GM18873 (cell line): ENCODE measurements around the gene TTC19.
A peak's percentile ranks its signal among the peaks of the same experiment; 100 is the strongest.

ENCODE experiments used
- ATAC-seq: cut with Tn5 transposase; IDR thresholded peaks from one replicate; pipeline ENCODE4 v1.9.1; 2021; ENCODE audit warnings: mild to moderate bottlenecking, moderate library complexity, moderate number of reproducible peaks; ENCODE audit not compliant: unreplicated experiment, low FRiP score

Gene TTC19, protein sequence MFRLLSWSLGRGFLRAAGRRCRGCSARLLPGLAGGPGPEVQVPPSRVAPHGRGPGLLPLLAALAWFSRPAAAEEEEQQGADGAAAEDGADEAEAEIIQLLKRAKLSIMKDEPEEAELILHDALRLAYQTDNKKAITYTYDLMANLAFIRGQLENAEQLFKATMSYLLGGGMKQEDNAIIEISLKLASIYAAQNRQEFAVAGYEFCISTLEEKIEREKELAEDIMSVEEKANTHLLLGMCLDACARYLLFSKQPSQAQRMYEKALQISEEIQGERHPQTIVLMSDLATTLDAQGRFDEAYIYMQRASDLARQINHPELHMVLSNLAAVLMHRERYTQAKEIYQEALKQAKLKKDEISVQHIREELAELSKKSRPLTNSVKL

DNA sequence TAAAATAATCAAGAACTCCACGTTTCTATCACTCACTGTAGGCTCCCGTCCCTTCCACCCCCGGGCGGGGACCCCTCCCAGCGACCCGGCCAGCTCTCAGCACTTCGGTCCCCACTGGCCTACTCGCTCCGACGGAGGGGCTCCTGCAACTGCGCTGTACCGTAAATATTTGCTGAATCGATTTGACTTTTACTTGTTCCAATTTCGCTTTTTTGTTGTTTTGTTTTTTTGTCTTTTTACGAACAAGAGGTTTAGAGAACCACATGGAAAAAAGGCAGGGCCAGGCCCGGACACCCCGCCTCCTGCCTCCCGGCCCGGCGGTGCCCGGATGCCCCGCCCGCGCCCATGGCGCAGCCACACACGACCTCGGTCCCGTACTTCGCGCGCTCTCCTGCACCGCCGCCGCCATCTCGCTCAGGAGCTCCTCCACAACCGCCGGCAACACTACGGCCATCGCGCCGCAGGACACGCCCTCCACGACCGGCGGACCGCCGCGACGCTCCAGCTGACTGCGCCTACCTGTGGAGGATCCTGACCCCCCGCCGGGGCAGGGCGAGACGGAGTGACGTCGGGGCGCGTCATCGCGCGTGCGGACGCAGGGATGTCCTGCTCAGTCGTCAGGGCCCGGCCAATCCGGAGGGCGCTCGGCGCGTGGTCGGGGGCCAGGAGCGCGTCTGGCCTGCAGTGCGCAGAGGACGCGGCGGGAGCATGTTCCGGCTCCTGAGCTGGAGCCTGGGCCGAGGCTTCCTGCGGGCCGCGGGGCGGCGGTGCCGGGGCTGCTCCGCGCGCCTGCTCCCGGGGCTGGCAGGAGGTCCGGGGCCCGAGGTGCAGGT is at the start of gene TTC19, which contains the start of gene ZSWIM7:
TSS of gene TTC19 (plus strand) at position 684 of the 833 bp plus-strand sequence. CDS start at position 709, 25 bp downstream.
TSS of gene ZSWIM7 (minus strand) at position 564 of the 833 bp plus-strand sequence. CDS start at position 454, 110 bp downstream.
- peak; percentile 88 for ATAC-seq

DNA sequence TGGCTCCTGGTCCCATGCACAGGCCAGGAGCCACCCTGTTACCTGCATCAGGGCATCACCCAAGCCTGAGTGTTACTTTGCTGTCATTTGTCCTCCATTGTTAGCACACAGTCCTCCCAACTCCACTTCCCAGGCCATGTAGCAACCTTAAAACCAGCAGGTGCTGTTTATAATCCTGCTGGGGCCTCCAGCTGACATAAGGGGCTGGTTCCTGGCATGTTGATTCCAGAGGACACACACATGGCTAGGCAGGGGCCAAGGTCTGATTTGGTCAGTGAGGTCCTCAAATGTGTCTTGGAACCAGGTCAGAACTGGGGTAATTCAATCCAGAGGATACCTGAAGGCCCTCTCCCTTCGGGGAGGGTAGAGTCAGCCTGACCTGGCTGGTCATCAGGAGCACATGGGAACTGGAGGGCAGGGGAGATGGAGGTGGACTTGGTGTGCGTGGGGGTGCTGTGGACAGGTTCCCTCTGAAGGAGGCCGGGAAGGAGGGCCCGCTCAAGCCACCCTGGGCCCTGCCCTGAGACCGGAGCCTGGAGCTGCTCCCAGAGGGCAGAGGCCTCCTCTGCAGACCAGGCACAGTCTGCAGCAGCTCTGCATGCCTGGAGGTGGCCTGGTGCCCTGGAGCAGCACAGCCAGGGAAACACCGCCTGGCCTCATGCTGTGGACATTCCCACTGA is 48.1 kb upstream of the TTC19 start:
- ATAC-seq = no peak

DNA sequence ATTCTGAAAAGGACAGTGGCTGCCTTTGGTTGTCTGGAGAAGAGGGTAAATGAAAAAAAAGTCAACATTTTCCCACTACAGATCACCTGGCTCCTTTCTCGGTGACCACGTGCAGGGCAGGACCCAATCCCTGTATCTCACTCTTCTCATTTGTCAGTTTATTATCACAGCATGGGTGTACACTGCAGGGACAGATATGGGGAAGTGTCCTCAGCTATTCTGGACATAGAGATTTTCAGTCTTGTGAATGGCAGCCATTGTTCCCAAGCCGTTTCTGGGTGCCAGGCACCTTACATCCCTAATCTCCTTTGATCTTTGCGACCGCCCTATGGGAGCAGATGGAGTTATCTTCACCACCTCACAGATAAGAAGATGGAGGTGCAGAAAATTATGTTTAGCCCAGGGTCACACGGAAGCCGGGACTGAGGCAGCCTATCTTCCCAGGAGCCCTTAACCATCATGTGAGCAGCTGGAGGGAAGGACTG is 47.5 kb upstream of the TTC19 start:
- no peak for ATAC-seq

DNA sequence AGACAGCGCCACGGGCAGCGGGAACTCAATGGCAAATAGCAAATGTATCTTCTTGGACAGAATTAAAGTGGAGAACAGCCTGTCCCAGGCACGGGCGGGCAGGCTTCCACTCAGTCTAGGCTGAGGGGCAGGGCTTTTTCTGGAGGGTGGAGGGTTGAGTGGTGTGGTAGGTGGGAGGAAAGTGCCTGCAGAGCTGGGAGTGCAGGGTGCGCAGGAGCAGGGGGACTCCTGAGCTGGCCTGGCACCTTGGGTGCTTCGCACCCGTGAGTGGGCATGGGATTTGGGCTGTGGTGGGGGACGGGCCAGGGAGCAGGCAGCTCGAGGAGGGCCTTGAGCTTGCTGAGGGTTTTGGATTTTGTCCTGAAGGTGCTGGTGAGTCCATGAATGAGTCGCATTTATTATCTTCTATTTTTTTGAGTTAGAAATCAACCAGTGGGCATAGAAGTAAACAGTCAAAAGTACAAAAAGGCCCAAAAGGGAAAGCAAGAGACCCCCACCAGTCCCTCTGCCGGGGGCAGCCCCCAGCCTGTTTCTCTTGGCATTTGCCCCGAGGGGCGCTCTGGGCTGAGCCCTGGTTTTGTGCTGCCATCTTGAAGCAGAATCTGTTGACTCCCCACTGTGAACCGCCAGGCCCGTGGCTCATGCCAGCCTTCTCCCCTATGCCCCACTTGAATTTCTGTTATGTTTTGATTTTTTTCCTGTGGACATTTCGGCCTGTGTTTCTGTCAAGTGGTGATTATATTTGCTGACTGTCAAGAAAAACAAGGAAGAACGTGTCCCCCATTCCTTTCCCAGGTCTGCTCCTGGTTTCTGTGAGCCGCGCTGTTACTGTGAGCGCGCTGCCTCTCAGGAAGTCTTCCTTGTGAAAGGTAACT is 46.5 kb upstream of the TTC19 start:
- ATAC-seq = no peak

DNA sequence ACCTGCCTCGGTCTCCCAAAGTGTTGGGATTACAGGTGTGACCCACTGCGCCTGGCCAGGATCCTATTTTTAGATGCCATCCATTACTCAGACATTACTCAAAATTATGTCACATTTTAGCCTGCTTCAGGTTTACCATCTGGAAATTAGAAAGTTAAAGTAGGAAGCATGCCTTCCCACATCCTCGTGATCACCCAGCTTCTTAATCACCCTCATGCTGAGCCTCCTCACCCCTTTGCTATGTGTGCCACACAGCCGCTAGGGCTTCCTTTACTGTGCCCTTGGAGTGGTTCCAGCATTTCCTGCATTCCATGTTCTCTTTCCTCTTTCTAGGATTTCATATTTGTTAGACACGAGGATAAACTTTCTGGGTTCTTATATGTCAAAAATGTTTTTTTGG is 45.4 kb upstream of the TTC19 start:
- ATAC-seq = no peak

DNA sequence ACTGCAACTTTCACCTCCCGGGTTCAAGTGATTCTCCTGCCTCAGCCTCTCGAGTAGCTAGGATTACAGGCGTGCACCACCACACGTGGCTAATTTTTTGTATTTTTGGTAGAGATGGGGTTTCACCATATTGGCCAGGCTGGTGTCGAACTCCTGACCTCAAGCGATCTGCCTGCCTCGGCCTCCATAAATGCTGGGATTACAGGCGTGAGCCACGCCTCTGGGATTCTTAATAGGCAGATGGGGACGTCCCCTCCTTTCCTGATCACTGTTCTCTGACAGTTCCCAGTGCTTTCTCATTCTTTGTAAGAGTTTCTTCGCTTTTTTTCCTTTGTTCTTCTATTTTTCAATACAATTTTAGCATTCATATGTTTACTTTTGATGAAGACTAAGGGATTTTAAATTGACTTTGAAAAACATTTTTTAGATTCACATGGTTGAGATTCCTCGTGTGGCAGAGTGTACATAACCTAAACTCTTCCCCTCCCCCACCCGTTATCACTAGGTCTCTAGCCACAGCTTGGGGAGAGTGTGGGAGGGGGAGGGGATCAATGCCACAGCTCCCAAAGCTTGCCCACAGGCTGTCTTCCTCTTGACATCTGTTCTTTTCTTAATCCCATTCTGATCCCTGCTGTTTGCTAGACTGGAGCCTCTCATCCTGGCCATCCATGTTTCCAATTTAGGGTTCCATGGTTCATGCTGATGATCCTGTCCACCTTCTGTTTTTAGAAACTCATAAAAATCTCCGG is 43.7 kb upstream of the TTC19 start:
- no peak for ATAC-seq

DNA sequence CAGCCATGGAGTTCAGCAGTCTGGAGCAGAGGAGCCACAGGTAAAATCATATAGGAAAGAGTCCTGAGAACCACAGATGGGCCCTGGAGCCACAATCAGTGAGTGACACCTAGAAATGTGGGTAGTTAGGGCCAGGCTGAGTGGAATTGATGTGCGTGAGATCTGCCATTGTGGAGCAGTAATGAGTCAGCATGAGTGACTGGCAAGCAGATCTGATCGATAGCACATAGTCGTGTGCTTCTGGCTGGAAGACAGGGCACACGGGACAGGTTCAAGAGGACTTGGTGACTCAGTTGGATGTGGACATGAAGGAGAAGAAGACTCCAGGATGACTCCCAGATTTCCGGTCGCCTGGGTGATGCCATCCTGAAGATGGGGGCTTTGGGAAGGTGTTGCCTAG is 42.4 kb upstream of the TTC19 start:
- ATAC-seq = no peak

DNA sequence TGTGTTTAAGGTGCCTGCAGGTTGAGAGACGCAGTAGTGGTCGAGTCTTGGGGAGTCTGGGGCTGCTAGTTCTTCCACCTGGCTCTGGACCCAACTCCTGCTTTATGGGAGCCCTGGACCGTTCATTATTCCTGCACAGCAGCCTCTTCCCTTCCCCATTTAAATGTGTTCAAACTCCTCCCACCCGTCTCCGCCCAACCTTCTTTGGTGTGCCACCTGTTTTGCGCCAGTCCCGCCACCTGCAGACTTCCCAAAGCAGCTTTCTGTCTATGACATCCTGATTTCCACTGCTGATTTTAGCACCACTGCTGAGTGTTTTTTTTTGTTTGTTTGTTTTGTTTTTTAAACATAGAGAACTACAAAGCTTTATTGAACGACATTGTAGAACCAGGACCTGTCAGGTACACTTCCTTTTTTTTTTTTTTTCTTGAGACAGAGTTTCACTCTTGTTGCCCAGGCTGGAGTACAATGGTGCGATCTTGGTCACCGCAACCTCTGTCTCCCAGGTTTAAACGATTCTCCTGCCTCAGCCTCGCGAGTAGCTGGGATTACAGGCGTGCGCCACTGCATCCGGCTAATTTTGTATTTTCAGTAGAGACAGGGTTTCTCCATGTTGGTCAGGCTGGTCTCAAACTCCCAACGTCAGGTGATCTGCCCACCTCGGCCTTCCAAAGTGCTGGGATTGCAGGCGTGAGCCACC is 41.9 kb upstream of the TTC19 start:
- no peak for ATAC-seq

DNA sequence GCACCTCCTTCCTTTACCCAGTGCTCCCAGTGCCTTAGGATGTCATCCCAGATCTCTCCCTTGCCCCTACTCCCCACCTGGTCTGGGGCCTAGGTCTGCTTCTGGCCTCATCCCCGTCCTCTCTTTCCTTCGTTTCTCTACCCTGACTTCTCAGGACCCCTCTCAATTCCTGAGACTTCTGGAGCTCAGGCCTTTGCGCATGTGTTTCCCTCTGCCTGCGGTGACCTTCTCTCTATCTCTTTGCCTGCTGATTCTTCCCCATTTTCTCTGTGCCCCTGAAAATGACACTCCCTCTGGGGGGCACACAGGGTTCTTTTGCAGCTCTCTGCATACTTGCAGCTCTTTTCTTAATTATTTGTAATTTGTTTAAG is 41.2 kb upstream of the TTC19 start:
- no peak for ATAC-seq

DNA sequence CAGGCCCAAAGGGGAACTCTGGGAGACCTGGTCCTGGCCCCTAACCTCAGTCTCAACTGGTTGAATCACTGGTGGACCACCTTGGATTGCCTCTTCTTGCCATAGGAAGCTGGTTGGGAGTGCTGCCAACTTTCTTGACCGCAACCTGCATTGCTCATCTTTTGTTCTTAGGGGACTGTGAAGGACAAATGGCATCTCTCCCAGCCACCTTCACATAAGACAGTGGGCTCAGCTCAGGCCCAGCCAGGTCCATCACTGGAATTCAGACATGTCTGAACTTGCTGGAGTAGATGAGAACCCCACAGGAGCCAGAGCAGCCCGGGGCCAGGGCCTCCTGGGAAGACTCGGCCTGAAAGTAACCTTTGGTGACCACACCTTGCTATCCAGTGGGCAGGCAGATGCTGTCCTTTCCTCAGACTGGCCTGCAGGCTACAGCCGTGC is 35.9 kb upstream of the TTC19 start:
- ATAC-seq = no peak

DNA sequence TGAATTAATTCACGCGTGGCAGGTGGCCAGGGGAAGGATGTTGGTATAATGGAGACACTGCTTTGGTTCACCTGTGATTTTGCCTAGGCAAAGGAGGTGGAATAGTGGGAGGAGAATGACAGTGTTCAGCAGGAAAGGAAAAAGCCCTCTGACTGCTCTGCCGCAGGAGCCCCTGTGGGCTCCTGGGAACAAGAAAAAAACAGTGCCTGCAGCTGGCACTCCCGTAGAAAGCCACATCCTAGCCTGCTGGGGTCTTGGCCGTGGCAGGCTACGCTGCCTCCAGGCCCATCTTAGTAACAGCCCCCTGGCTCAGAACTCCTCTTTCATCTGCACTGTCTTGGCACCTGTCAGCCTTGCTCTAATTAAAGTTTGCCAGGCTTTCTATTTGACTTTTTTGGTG is 34.1 kb upstream of the TTC19 start:
- no peak for ATAC-seq

DNA sequence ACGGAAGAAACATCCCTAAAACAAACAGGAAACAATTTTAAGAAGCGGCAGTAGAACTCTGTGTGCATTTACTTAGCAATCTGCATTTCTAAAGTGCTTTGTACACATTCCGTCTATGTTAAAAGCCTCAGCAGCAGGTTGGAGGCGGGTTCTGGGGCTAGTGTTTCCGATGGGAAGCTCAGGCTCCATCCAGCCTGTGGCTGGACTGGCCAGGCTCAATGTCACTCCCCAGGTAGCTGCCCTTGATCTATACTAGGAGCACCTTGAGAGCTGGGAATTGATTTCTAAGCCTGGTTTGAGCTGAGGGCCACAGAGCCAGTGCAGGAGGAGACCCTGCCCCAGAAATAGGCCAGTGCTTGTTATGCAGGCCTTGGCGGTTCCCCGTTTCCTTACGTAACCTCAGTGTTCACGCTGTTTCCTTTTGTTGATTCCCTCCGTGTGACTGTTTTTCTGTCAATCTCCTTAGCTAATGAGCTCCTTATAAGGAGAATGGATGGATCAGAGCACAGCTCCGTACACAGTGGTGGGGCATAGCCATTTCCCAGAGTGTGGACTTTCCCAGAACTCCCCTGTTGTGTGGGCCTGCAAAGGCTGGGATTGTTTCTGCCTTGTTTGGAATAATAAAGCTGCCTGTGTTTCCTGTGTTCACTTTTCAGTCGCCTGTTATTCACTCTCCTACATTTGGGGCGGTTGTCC is 33.3 kb upstream of the TTC19 start:
- ATAC-seq = no peak

DNA sequence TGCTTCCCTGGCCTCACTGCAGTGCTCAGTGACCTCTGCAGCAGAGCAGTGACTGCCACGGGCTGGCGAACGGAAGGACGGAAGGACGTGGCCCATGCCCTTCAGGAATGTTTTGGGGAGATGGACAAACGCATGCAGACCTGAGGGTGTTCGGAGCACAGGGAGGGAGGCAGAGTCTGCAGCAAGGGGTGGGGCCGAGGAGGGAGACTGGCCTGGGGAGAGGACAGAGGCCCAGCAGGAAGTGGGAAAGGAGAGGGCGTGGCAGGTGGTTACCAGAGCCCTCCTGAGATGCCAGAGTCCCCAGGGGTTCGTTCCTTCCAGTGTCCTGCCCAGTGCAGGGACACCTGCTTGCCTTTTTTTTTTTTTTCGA is 32.8 kb upstream of the TTC19 start:
- ATAC-seq = no peak

DNA sequence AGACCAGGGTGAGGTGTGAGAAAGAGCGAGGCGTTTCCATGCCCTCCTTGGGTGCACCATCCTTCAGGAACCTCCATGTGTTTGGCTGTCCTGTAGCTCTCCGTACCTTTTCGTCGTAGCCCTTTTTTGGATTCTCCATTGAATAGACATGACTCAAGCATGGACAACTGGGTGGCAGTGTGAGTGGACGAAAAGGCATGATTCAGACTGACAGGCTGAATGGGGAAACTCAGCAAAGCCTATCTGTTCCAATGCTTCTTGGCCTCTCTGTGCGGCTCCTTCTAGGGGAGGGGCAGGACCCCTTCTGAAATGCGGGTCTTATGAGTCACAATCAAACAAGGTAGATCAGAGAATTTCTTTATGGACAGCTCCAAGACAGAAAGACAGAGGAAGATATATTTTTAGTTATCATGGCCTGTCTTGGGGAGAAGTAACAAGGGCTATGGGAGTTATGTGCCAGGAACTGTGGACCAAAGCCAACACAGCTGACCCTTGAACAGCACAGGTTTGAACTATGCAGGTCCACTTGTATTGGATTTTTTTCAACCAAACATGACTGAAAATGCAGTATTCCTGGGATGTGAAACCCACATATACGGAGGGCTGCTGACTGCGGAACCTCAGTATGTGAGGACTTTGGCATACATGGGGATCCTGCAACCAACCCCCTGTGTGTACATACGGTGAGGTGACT is 31.8 kb upstream of the TTC19 start:
- ATAC-seq = no peak

DNA sequence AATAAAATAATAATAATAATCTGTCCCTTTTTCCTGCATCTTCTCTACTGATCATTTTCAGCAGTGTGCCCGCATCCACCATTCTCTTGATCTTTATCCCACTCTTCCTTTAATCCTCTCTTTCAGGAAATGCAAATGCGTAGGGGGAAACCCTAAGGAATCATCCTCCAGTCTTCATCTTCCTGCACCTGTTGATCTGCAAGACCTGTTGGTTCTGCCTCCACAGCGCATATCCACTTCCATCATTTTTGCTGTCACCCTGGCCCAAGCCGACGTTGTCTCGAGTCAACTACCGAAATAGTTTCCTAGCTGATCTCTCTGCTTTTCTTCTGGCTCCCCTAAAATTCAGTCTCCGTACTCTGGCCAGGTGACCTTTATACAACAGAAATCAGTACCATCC is 30.2 kb upstream of the TTC19 start:
- ATAC-seq = no peak

DNA sequence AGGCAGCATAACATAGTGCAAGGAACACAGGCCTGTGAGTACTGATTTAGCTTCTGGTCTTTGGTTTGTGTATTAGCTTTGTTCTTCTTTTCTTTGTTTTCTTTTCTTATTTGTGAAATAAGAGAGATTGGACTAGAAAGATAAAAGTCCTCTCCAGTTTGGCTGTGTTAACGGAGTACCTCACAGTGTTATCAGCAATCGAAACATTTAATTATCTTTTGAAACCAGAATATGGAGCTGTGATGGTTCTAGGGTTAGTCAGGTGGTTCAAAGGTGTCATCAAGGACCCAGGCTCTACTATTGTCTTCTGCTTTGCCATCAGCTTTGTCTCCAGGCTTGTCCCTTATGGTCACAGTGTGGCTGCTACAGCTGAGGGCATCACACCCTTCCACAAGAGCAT is 29.1 kb upstream of the TTC19 start:
- ATAC-seq = no peak

DNA sequence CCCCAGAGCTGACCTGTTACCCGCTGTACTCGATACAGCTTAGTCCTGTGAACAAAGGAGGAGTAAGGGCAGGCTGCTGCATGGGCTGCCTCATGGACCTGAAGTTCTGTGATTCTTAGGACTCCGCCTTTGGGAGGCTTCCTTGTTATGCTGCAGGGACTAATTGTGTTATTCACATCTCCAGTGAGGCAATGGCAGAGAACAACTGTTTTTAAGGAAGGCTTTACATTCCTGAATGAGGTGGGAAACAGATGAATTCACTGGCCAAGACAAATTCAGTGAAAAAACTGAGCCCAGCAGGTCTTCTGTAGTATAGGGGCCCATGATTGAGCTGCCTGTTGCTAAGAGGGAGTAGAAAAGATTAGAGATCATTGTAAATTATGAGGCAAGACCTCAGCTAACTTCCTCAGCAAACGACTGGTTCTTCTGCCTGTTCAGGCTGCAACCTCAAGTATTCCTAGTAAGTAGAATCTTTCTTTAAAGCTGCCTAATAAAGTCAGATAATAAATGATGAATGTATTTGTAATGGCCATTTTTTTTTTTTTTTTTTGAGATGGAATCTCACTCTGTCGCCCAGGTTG is 28.4 kb upstream of the TTC19 start:
- no peak for ATAC-seq
